ENCODE results near the gene SH3GL1. TPM values are rescaled to one million over a fixed set of nuclear protein-coding genes. Genes with fewer than 3 reads are reported as not detected.

The SH3GL1 gene
- total and polyA plus RNA-seq, 9 of the 15 experiments (the other 6 are each of a cell fraction or from before 2014, with no cell fraction given), result 1.7 to 75.3 (median 25.7) TPM

- TF ChIP-seq ZNF561 (CRISPR knock-in tag; conservative IDR thresholded peaks at IDR 0.05), result no peak
- no peak for TF ChIP-seq CHD1 (IDR thresholded peaks at IDR 0.05; ENCODE audit: low read length)
- no peak for TF ChIP-seq ZNF354B (CRISPR knock-in tag; IDR thresholded peaks at IDR 0.05)
- TF ChIP-seq ATF7 (IDR thresholded peaks at IDR 0.05), result no peak
- no peak for TF ChIP-seq TCF7 (IDR thresholded peaks at IDR 0.05; ENCODE audit: borderline replicate concordance)
- TF ChIP-seq THRA (IDR thresholded peaks at IDR 0.05), result no peak
- TF ChIP-seq POLR2G (IDR thresholded peaks at IDR 0.05; ENCODE audit: low read depth, low read length), result peak; percentile 81
- TF ChIP-seq THAP12 (CRISPR knock-in tag; IDR thresholded peaks at IDR 0.05), result no peak
- peak; percentile 82 for TF ChIP-seq VEZF1 (CRISPR knock-in tag; IDR thresholded peaks at IDR 0.05)
- 0 out of 2 replicates have a peak, but pooled peaks have one; percentile 46 for TF ChIP-seq ARID1B (IDR thresholded peaks at IDR 0.05)
- no peak for TF ChIP-seq ZNF592 (IDR thresholded peaks at IDR 0.05)
- peak; percentile 63 for TF ChIP-seq HMGN3 (IDR thresholded peaks at IDR 0.05; ENCODE audit: borderline replicate concordance, extremely low read depth, insufficient read length, low read depth, low read length)
- TF ChIP-seq ZNF398 (CRISPR knock-in tag; IDR thresholded peaks at IDR 0.05), result no peak
- no peak for TF ChIP-seq ELF2 (CRISPR knock-in tag; IDR thresholded peaks at IDR 0.05)
- no peak for TF ChIP-seq WHSC1 (IDR thresholded peaks at IDR 0.05; ENCODE audit: low read length)
These were observed 56.7 kb downstream of the SH3GL1 start, which contains the start of gene MPND (continued) for GRCh38 chr19:4343370-4344307.

All from K562 (cell line).